ENCODE results near the gene RBL2. TPM values are rescaled to one million over a fixed set of nuclear protein-coding genes. Genes with fewer than 3 reads are reported as not detected.

The RBL2 gene
- total and polyA plus RNA-seq, 9 of the 15 experiments (the other 6 are each of a cell fraction or from before 2014, with no cell fraction given) = 7.8 to 76.3 (median 28.5) TPM

DNA sequence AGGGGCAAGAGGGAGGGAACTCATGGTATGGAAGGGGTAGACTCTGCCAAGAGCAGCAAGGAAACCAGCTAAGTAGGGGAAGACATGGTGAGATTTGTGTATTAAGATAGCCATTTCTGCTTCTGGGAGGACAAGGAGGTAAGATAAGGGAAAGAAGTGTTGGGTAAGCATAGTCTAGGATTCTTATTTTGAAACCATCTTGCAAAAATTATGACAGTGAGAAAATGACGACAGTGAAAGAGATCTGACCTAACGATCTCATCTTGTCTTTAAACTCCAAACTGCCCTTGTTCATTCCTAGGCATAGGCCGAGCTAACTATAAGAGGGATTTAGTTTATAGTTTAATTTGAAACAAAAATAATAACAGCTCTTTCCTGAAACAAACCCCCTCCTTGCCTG lies 5.6 kb upstream of the RBL2 start (continued):
- peak; percentile 87; the same call in 1 of the 2 replicates for TF ChIP-seq MYNN (IDR thresholded peaks at IDR 0.05)
- no peak for TF ChIP-seq MYNN (CRISPR knock-in tag; IDR thresholded peaks at IDR 0.05)
- TF ChIP-seq HDAC6 (IDR thresholded peaks at IDR 0.05; ENCODE audit: low read depth, low read length) = no peak
- no peak for TF ChIP-seq KDM5B (IDR thresholded peaks at IDR 0.05; ENCODE audit: insufficient replicate concordance, low read depth, low read length)
- no peak for TF ChIP-seq KLF13 (tag; IDR thresholded peaks at IDR 0.05; ENCODE audit: borderline replicate concordance, low read depth)
- no peak for TF ChIP-seq DACH1 (IDR thresholded peaks at IDR 0.05; ENCODE audit: partially characterized antibody)
- no peak for TF ChIP-seq COPS2 (conservative IDR thresholded peaks at IDR 0.05)
- TF ChIP-seq ZNF445 (CRISPR knock-in tag; IDR thresholded peaks at IDR 0.05; ENCODE audit: low read depth) = no peak
- no peak for TF ChIP-seq MAZ (CRISPR knock-in tag; conservative IDR thresholded peaks at IDR 0.05 in 1 of 2, IDR thresholded peaks at IDR 0.05 in 1 of 2)
- TF ChIP-seq CEBPG (CRISPR knock-in tag; IDR thresholded peaks at IDR 0.05) = no peak
- peak in 1 of 2 experiments; percentile 23; a peak in 1 of 4 replicates for TF ChIP-seq CEBPG (tag; conservative IDR thresholded peaks at IDR 0.05 in 1 of 2, IDR thresholded peaks at IDR 0.05 in 1 of 2)
- TF ChIP-seq ZBTB7A (IDR thresholded peaks at IDR 0.05; ENCODE audit: borderline replicate concordance, control insufficient read depth, low read depth, low read length) = no peak
- peak; percentile 38; the same call in 1 of the 2 replicates for TF ChIP-seq SMARCE1 (IDR thresholded peaks at IDR 0.05)
- no peak for TF ChIP-seq RFX1 (IDR thresholded peaks at IDR 0.05)
- no peak for TF ChIP-seq GATAD2A (IDR thresholded peaks at IDR 0.05)
- TF ChIP-seq CCNT2 (IDR thresholded peaks at IDR 0.05; ENCODE audit: borderline replicate concordance, extremely low read depth, insufficient read length, low read depth, low read length) = no peak
- TF ChIP-seq CBFA2T3 (IDR thresholded peaks at IDR 0.05) = peak; percentile 28; the same call in 1 of the 2 replicates
- no peak for TF ChIP-seq GTF2A2 (tag; IDR thresholded peaks at IDR 0.05)
- no peak for TF ChIP-seq NR4A1 (CRISPR knock-in tag; IDR thresholded peaks at IDR 0.05)
- no peak for TF ChIP-seq NR4A1 (tag; IDR thresholded peaks at IDR 0.05)
- TF ChIP-seq TARDBP (IDR thresholded peaks at IDR 0.05) = no peak
- no peak for TF ChIP-seq GABPB2 (CRISPR knock-in tag; conservative IDR thresholded peaks at IDR 0.05)
- TF ChIP-seq ZNF124 (CRISPR knock-in tag; IDR thresholded peaks at IDR 0.05) = no peak
- no peak for TF ChIP-seq DMBX1 (CRISPR knock-in tag; IDR thresholded peaks at IDR 0.05; ENCODE audit: borderline replicate concordance)
- no peak for TF ChIP-seq ETV6 (IDR thresholded peaks at IDR 0.05; ENCODE audit: borderline replicate concordance in 1 of 2, low read depth in 2 of 2, low read length in 1 of 2)
- no peak for TF ChIP-seq ETV6 (CRISPR knock-in tag; IDR thresholded peaks at IDR 0.05; ENCODE audit: borderline replicate concordance)
- TF ChIP-seq BACH1 (tag; IDR thresholded peaks at IDR 0.05) = no peak
